ENCODE data around the gene KCNA2. TPM values are rescaled to one million over a fixed set of nuclear protein-coding genes. Genes with fewer than 3 reads are reported as not detected.

Gene KCNA2
- total and polyA plus RNA-seq, 2 donors (not counting 1 experiment from before 2014, with no cell fraction given) = 0.39 to 0.59 TPM

DNA sequence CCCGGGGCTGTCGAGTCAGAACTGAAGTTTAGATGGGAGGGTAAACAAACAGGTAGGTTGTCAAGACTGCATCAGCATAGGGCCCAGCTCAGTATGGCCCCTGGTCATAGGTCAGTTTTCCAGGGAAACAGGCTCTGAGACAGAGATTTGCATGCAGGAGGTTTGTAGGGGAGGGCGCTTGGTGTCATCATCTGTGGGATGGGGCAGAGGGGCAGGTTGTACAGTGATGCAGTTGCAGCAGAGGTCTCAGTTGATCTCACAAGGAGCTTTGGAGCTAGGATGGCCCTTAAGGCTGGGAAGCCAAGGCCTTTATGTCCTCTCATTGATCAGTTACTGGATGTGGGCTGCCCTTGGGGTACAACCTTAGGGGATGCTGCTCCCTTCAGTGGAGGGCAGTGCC, 48.7 kb downstream of the KCNA2 start:
- Mint-ChIP-seq H3K27me3 (peaks cover 59% of the 10 kb centered on the region), H3K4me1 (peaks cover 4% of the 10 kb centered on the region)
- intact Hi-C loops (cut with micrococcal nuclease) = no loop called here

DNA sequence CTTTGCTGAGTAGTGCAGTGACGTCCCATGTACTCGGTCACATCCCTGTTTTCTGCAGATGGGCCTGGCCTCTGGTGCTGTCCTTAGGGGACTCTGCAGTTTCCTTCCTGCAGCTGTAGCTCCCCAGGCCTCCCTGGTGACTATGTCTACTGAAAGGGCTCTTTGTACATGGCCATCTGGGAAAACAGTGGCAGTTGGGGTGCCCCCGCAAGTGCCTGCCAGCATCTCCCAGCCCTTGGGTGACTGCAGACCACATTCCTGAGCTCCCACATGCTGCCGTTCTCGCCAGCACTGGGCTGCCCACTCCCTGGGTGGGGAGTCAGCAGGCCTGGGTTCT, 49.7 kb downstream of the KCNA2 start:
- no peak overlapping the region for H3K4me3 Mint-ChIP-seq
- POLR2A ChIA-PET = no interaction called here
- CTCF ChIA-PET = interaction anchor here (0.6 to 4.4 kb wide), 14 partner anchors 14 to 482 kb away, joined by 3 to 73 read pairs (median 6); no protein-coding TSS in a partner anchor

More for the DNA sequence above, 48.7 kb downstream of the KCNA2 start:
- TF ChIP-seq, protein P1, sequence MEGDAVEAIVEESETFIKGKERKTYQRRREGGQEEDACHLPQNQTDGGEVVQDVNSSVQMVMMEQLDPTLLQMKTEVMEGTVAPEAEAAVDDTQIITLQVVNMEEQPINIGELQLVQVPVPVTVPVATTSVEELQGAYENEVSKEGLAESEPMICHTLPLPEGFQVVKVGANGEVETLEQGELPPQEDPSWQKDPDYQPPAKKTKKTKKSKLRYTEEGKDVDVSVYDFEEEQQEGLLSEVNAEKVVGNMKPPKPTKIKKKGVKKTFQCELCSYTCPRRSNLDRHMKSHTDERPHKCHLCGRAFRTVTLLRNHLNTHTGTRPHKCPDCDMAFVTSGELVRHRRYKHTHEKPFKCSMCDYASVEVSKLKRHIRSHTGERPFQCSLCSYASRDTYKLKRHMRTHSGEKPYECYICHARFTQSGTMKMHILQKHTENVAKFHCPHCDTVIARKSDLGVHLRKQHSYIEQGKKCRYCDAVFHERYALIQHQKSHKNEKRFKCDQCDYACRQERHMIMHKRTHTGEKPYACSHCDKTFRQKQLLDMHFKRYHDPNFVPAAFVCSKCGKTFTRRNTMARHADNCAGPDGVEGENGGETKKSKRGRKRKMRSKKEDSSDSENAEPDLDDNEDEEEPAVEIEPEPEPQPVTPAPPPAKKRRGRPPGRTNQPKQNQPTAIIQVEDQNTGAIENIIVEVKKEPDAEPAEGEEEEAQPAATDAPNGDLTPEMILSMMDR (IDR thresholded peaks at IDR 0.05) = no peak
- Histone ChIP-seq H2AFZ (ENCODE audit: insufficient read depth, low read depth, low read length, poor library complexity, severe bottlenecking) (no peak overlapping the region), H3K4me1 (ENCODE audit: control insufficient read depth in 2 of 2, insufficient read depth in 2 of 2, low read length in 2 of 2) (peaks cover 9 to 12% of the 10 kb centered on the region in 2 donors), H3K9me3 (ENCODE audit: control extremely low read depth in 1 of 3, control insufficient read depth in 2 of 3, insufficient read depth in 1 of 3, low read length in 2 of 3) (peaks cover 0 to 3% (median 0%) of the 10 kb centered on the region in 3 donors), H3K9ac (ENCODE audit: low read length) (no peak overlapping the region), H3K27me3 (replicated peaks in 1 of 4; ENCODE audit: control extremely low read depth in 1 of 4, control insufficient read depth in 3 of 4, insufficient read depth in 4 of 4, low read length in 3 of 4) (peaks cover 0 to 47% (median 19%) of the 10 kb centered on the region in 4 experiments), H4K20me1 (ENCODE audit: control insufficient read depth, insufficient read depth, low read length, poor library complexity, severe bottlenecking) (no peaks in the 10 kb centered on the region), H3K4me3 (ENCODE audit: control extremely low read depth in 1 of 5, extremely low read depth in 1 of 5, insufficient read depth in 1 of 5, low read depth in 2 of 5, low read length in 4 of 5) (no peak overlapping the region), H3K79me2 (ENCODE audit: control insufficient read depth, insufficient read depth, low read length) (no peaks in the 10 kb centered on the region), H3K36me3 (replicated peaks in 1 of 2; ENCODE audit: control extremely low read depth in 1 of 2, control insufficient read depth in 1 of 2, extremely low read depth in 1 of 2, insufficient read depth in 2 of 2, low read length in 1 of 2) (no peaks in the 10 kb centered on the region), H3K27ac (ENCODE audit: low read length in 2 of 2) (no peak overlapping the region), H3K4me2 (replicated peaks; ENCODE audit: low read depth, low read length, poor library complexity, severe bottlenecking) (no peak overlapping the region)
- WGBS (ENCODE audit: insufficient coverage) = 89% methylated on average over 3 of the region's 3 CpGs
- ChIA-PET POLR2A (no interaction called here), CTCF (interaction anchor here (0.7 to 4.4 kb wide), 7 partner anchors 12 to 225 kb away, joined by 3 to 73 read pairs (median 4); no protein-coding TSS in a partner anchor)
- Mint-ChIP-seq H3K4me3 (no peak overlapping the region), H3K27ac (no peak overlapping the region), H3K9me3 (ENCODE audit: insufficient read depth) (no peaks in the 10 kb centered on the region)
- ATAC-seq (ENCODE audit: low read depth) = no peak
- no peak for DNase-seq

More for the DNA sequence above, 49.7 kb downstream of the KCNA2 start:
- H3K27ac ChIP-seq (ENCODE audit: low read length in 2 of 2) = no peak overlapping the region
- no peak overlapping the region for H2AFZ ChIP-seq (ENCODE audit: insufficient read depth, low read depth, low read length, poor library complexity, severe bottlenecking)
- 43% methylated on average over 5 of the region's 5 CpGs for WGBS (ENCODE audit: insufficient coverage)
- DNase-seq (no peak), ATAC-seq (ENCODE audit: low read depth) (no peak)
- no peaks in the 10 kb centered on the region for H3K36me3 ChIP-seq (replicated peaks in 1 of 2; ENCODE audit: control extremely low read depth in 1 of 2, control insufficient read depth in 1 of 2, extremely low read depth in 1 of 2, insufficient read depth in 2 of 2, low read length in 1 of 2)
- H3K27me3 Mint-ChIP-seq = peaks cover 66% of the 10 kb centered on the region
- peaks cover 0 to 3% (median 0%) of the 10 kb centered on the region in 3 donors for H3K9me3 ChIP-seq (ENCODE audit: control extremely low read depth in 1 of 3, control insufficient read depth in 2 of 3, insufficient read depth in 1 of 3, low read length in 2 of 3)
- H3K4me1 Mint-ChIP-seq = peaks cover 4% of the 10 kb centered on the region
- no peaks in the 10 kb centered on the region for H3K79me2 ChIP-seq (ENCODE audit: control insufficient read depth, insufficient read depth, low read length)
- H3K9ac ChIP-seq (ENCODE audit: low read length) = no peak overlapping the region
- peaks cover 9 to 12% of the 10 kb centered on the region in 2 donors for H3K4me1 ChIP-seq (ENCODE audit: control insufficient read depth in 2 of 2, insufficient read depth in 2 of 2, low read length in 2 of 2)
- peaks cover 0 to 58% (median 21%) of the 10 kb centered on the region in 4 experiments for H3K27me3 ChIP-seq (replicated peaks in 1 of 4; ENCODE audit: control extremely low read depth in 1 of 4, control insufficient read depth in 3 of 4, insufficient read depth in 4 of 4, low read length in 3 of 4)
- intact Hi-C loops (cut with micrococcal nuclease) = no loop called here
- H4K20me1 ChIP-seq (ENCODE audit: control insufficient read depth, insufficient read depth, low read length, poor library complexity, severe bottlenecking) = no peaks in the 10 kb centered on the region
- TF ChIP-seq EZH2 (IDR thresholded peaks at IDR 0.05; ENCODE audit: borderline replicate concordance, insufficient read depth, low read depth, low read length, poor library complexity, severe bottlenecking) = no peak
- TF ChIP-seq, protein P1 (IDR thresholded peaks at IDR 0.05) = no peak
- H3K4me3 ChIP-seq (ENCODE audit: control extremely low read depth in 1 of 5, extremely low read depth in 1 of 5, insufficient read depth in 1 of 5, low read depth in 2 of 5, low read length in 4 of 5) = no peak overlapping the region
- H3K9me3 Mint-ChIP-seq (ENCODE audit: insufficient read depth) = no peaks in the 10 kb centered on the region
- H3K27ac Mint-ChIP-seq = no peak overlapping the region
- no peak overlapping the region for H3K4me2 ChIP-seq (replicated peaks; ENCODE audit: low read depth, low read length, poor library complexity, severe bottlenecking)

Measured in B cell (primary cell).